H1 (cell line): ENCODE results near the gene FAF2. TPM values are rescaled to one million over a fixed set of nuclear protein-coding genes. Genes with fewer than 3 reads are reported as not detected.

Experiments used
- BRCA1 ChIP-seq: IDR thresholded peaks from 2 replicates; pipeline ENCODE4 v1.6.1; 2012; ENCODE audit warnings: low read depth, low read length, improper control_type of control experiment
- CBX5 ChIP-seq: fragments of 300-800, 300-1000 bp; sonication (generic); IDR thresholded peaks from 2 replicates; pipeline ENCODE4 v1.7.1; 2016; ENCODE audit warnings: antibody characterized with exemption, low read length, low read depth
- CBX8 ChIP-seq: fragments of 300-800, 300-1000 bp; sonication (generic); IDR thresholded peaks from 2 replicates; pipeline ENCODE4 v1.7.1; 2016; ENCODE audit warnings: low read depth, low read length, borderline replicate concordance
- NRF1 ChIP-seq: IDR thresholded peaks from 2 replicates; pipeline ENCODE4 v1.6.1; 2011; ENCODE audit warnings: mild to moderate bottlenecking, low read depth, low read length, improper control_type of control experiment
- SIRT6 ChIP-seq: IDR thresholded peaks from one replicate; pipeline ENCODE4 v1.7.1; 2012; ENCODE audit warnings: low read length, inconsistent platforms
- SUZ12 ChIP-seq: fragments of 200-600 bp; sonication (generic); IDR thresholded peaks from 2 replicates; pipeline ENCODE4 v1.6.1; 2012; ENCODE audit warnings: mild to moderate bottlenecking, inconsistent platforms, low read length, moderate library complexity, mixed read lengths
- ZNF274 ChIP-seq: IDR thresholded peaks from 2 replicates; pipeline ENCODE4 v1.7.0; 2012; ENCODE audit warnings: low read length, borderline replicate concordance; ENCODE audit errors: extremely low read depth
- polyA plus RNA-seq, 7 experiments: library from polyadenylated mRNA; depleted of rRNA in 3 of 7; stranded (reverse) in 5 of 7; unstranded in 2 of 7; fragments of >200 nt in 5 of 7; fragments of 200-250 nt in 2 of 7; gene quantifications; 1 replicate in 5 of 7; 2 replicates in 1 of 7; 4 replicates in 1 of 7; pipeline versions ENCODE4 v1.2.1 to v1.2.3, GENCODE V29; 2011 to 2013; ENCODE audit warnings: missing spikeins in 2 of 7, mixed read lengths in 2 of 7
- total RNA-seq: library from RNA; stranded (reverse); fragmentation: NEBNext Ultra II Directional; extraction: Animal tissue kit (Norgen Biotek cat#: 25700); gene quantifications from 2 replicates; pipeline ENCODE4 v1.2.1, GENCODE V29; 2021
- TF ChIP-seq, protein P1 (sequence below): fragments of 300-600 bp; sonication (generic); IDR thresholded peaks from 2 replicates; pipeline ENCODE4 v1.7.1; 2012; ENCODE audit warnings: low read length, moderate library complexity, mild to moderate bottlenecking, inconsistent platforms; ENCODE audit not compliant: insufficient replicate concordance

The FAF2 gene
- total and polyA plus RNA-seq, 2 of the 8 experiments (the other 6 are each of a cell fraction or from before 2014, with no cell fraction given), result 20.8 to 35.8 TPM

- TF ChIP-seq, protein P1, sequence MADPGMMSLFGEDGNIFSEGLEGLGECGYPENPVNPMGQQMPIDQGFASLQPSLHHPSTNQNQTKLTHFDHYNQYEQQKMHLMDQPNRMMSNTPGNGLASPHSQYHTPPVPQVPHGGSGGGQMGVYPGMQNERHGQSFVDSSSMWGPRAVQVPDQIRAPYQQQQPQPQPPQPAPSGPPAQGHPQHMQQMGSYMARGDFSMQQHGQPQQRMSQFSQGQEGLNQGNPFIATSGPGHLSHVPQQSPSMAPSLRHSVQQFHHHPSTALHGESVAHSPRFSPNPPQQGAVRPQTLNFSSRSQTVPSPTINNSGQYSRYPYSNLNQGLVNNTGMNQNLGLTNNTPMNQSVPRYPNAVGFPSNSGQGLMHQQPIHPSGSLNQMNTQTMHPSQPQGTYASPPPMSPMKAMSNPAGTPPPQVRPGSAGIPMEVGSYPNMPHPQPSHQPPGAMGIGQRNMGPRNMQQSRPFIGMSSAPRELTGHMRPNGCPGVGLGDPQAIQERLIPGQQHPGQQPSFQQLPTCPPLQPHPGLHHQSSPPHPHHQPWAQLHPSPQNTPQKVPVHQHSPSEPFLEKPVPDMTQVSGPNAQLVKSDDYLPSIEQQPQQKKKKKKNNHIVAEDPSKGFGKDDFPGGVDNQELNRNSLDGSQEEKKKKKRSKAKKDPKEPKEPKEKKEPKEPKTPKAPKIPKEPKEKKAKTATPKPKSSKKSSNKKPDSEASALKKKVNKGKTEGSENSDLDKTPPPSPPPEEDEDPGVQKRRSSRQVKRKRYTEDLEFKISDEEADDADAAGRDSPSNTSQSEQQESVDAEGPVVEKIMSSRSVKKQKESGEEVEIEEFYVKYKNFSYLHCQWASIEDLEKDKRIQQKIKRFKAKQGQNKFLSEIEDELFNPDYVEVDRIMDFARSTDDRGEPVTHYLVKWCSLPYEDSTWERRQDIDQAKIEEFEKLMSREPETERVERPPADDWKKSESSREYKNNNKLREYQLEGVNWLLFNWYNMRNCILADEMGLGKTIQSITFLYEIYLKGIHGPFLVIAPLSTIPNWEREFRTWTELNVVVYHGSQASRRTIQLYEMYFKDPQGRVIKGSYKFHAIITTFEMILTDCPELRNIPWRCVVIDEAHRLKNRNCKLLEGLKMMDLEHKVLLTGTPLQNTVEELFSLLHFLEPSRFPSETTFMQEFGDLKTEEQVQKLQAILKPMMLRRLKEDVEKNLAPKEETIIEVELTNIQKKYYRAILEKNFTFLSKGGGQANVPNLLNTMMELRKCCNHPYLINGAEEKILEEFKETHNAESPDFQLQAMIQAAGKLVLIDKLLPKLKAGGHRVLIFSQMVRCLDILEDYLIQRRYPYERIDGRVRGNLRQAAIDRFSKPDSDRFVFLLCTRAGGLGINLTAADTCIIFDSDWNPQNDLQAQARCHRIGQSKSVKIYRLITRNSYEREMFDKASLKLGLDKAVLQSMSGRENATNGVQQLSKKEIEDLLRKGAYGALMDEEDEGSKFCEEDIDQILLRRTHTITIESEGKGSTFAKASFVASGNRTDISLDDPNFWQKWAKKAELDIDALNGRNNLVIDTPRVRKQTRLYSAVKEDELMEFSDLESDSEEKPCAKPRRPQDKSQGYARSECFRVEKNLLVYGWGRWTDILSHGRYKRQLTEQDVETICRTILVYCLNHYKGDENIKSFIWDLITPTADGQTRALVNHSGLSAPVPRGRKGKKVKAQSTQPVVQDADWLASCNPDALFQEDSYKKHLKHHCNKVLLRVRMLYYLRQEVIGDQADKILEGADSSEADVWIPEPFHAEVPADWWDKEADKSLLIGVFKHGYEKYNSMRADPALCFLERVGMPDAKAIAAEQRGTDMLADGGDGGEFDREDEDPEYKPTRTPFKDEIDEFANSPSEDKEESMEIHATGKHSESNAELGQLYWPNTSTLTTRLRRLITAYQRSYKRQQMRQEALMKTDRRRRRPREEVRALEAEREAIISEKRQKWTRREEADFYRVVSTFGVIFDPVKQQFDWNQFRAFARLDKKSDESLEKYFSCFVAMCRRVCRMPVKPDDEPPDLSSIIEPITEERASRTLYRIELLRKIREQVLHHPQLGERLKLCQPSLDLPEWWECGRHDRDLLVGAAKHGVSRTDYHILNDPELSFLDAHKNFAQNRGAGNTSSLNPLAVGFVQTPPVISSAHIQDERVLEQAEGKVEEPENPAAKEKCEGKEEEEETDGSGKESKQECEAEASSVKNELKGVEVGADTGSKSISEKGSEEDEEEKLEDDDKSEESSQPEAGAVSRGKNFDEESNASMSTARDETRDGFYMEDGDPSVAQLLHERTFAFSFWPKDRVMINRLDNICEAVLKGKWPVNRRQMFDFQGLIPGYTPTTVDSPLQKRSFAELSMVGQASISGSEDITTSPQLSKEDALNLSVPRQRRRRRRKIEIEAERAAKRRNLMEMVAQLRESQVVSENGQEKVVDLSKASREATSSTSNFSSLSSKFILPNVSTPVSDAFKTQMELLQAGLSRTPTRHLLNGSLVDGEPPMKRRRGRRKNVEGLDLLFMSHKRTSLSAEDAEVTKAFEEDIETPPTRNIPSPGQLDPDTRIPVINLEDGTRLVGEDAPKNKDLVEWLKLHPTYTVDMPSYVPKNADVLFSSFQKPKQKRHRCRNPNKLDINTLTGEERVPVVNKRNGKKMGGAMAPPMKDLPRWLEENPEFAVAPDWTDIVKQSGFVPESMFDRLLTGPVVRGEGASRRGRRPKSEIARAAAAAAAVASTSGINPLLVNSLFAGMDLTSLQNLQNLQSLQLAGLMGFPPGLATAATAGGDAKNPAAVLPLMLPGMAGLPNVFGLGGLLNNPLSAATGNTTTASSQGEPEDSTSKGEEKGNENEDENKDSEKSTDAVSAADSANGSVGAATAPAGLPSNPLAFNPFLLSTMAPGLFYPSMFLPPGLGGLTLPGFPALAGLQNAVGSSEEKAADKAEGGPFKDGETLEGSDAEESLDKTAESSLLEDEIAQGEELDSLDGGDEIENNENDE, result no peak
- TF ChIP-seq CBX8, result no peak
- TF ChIP-seq ZNF274, result no peak
- TF ChIP-seq NRF1, result no peak
- TF ChIP-seq SIRT6, result no peak
- no peak for TF ChIP-seq CBX5
- no peak for TF ChIP-seq SUZ12
- TF ChIP-seq BRCA1, result no peak
Observed at GRCh38 chr5:176415952-176416924, 31.9 kb upstream of the FAF2 start, which contains the start of gene CLTB (continued).
